Fibroblast of lung (primary cell): ENCODE measurements around the gene SEMG1.

Source experiments
- EZH2 ChIP-seq: IDR thresholded peaks from 2 replicates; pipeline ENCODE4 v1.5.1; 2012; ENCODE audit warnings: low read length, control low read depth, mild to moderate bottlenecking; ENCODE audit errors: missing control alignments
- TF ChIP-seq, protein P1 (sequence below), 2 donors: IDR thresholded peaks in 1 of 2; conservative IDR thresholded peaks in 1 of 2; 1 replicate in 1 of 2; 2 replicates in 1 of 2; pipeline ENCODE4 v1.5.1; 2011 to 2012; ENCODE audit warnings: low read length in 2 of 2, control low read depth in 1 of 2, inconsistent platforms in 1 of 2, low read depth in 1 of 2, mild to moderate bottlenecking in 1 of 2

DNA sequence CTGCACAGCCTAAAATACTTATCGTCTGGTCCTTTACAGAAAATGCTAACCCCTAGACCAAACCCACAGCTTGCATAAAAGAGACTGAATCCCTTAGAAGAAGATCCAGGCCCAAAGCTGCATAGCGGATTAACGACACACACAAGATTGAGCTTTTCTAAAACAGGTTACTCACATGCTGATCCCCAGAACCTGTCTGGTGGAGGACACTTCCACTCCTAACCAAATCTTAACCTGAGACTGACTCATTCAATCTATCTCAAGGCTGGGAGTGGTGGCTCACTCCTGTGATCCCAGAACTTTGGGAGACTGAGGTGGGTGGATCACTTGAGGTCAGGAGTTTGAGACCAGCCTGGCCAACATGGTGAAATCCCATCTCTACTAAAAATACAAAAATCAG is 50.3 kb downstream of the SEMG1 start:
- TF ChIP-seq, protein P1, sequence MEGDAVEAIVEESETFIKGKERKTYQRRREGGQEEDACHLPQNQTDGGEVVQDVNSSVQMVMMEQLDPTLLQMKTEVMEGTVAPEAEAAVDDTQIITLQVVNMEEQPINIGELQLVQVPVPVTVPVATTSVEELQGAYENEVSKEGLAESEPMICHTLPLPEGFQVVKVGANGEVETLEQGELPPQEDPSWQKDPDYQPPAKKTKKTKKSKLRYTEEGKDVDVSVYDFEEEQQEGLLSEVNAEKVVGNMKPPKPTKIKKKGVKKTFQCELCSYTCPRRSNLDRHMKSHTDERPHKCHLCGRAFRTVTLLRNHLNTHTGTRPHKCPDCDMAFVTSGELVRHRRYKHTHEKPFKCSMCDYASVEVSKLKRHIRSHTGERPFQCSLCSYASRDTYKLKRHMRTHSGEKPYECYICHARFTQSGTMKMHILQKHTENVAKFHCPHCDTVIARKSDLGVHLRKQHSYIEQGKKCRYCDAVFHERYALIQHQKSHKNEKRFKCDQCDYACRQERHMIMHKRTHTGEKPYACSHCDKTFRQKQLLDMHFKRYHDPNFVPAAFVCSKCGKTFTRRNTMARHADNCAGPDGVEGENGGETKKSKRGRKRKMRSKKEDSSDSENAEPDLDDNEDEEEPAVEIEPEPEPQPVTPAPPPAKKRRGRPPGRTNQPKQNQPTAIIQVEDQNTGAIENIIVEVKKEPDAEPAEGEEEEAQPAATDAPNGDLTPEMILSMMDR (conservative IDR thresholded peaks at IDR 0.05 in 1 of 2, IDR thresholded peaks at IDR 0.05 in 1 of 2; ENCODE audit: low read depth in 1 of 2, low read length in 2 of 2), result no peak
- no peak for TF ChIP-seq EZH2
